HepG2 (cell line): ENCODE data around the gene TP53BP2. TPM values are rescaled to one million over a fixed set of nuclear protein-coding genes. Genes with fewer than 3 reads are reported as not detected.
A peak's percentile ranks its signal among the peaks of the same experiment; 100 is the strongest.

Source experiments
- AKAP8 ChIP-seq: sonication (generic); formaldehyde crosslinking; IDR thresholded peaks from 2 replicates; pipeline ENCODE4 v1.5.1; 2020; ENCODE audit warnings: mild to moderate bottlenecking, missing genetic modification reagents
- DMAP1 ChIP-seq: IDR thresholded peaks from 2 replicates; pipeline ENCODE4 v1.6.1; 2016
- MIER3 ChIP-seq: IDR thresholded peaks from 2 replicates; pipeline ENCODE4 v1.6.1; 2016; ENCODE audit warnings: missing compliant biosample characterization, borderline replicate concordance
- NR1H2 ChIP-seq: sonication (generic); formaldehyde crosslinking; IDR thresholded peaks from 2 replicates; pipeline ENCODE4 v1.8.1; 2022; ENCODE audit warnings: low read depth, missing genetic modification reagents, borderline replicate concordance
- PAWR ChIP-seq: sonication (generic); formaldehyde crosslinking; IDR thresholded peaks from 2 replicates; pipeline ENCODE4 v1.4.0; 2020; ENCODE audit warnings: missing genetic modification reagents, mild to moderate bottlenecking, borderline replicate concordance
- PCBP2 ChIP-seq: fragments of 200-400 bp; formaldehyde crosslinking; optimal IDR thresholded peaks from 2 replicates; pipeline ENCODE3; 2018; ENCODE audit warnings: low read length, low read depth; ENCODE audit not compliant: poor library complexity, severe bottlenecking
- RORA ChIP-seq: sonication (generic); formaldehyde crosslinking; IDR thresholded peaks from 2 replicates; pipeline ENCODE4 v1.5.0; 2020; ENCODE audit warnings: mild to moderate bottlenecking, missing genetic modification reagents, moderate library complexity
- TRIM24 ChIP-seq: sonication (generic); formaldehyde crosslinking; IDR thresholded peaks from 2 replicates; pipeline ENCODE4 v1.8.0; 2022; ENCODE audit warnings: mild to moderate bottlenecking, missing genetic modification reagents
- ZFY ChIP-seq: sonication (generic); formaldehyde crosslinking; IDR thresholded peaks from 2 replicates; pipeline ENCODE4 v1.4.0; 2020; ENCODE audit warnings: missing genetic modification reagents
- ZNF12 ChIP-seq: sonication (generic); formaldehyde crosslinking; IDR thresholded peaks from 2 replicates; pipeline ENCODE4 v1.5.0; 2020; ENCODE audit warnings: missing genetic modification reagents
- ZNF326 ChIP-seq: sonication (generic); formaldehyde crosslinking; IDR thresholded peaks from 2 replicates; pipeline ENCODE4 v1.4.0; 2020; ENCODE audit warnings: missing genetic modification reagents, borderline replicate concordance
- ZNF34 ChIP-seq: sonication (generic); formaldehyde crosslinking; IDR thresholded peaks from 2 replicates; pipeline ENCODE4 v1.4.0; 2020; ENCODE audit warnings: mild to moderate bottlenecking, missing genetic modification reagents, borderline replicate concordance
- ZNF451 ChIP-seq: sonication (generic); formaldehyde crosslinking; IDR thresholded peaks from 2 replicates; pipeline ENCODE4 v1.5.0; 2020; ENCODE audit warnings: mild to moderate bottlenecking, missing genetic modification reagents
- ZNF547 ChIP-seq: sonication (generic); formaldehyde crosslinking; IDR thresholded peaks from 2 replicates; pipeline ENCODE4 v1.5.1; 2020; ENCODE audit warnings: mild to moderate bottlenecking, missing genetic modification reagents
- ZNF614 ChIP-seq: IDR thresholded peaks from 2 replicates; pipeline ENCODE4 v1.6.1; 2018; ENCODE audit warnings: missing biosample characterization, missing genetic modification reagents, inconsistent platforms, borderline replicate concordance
- ZNF652 ChIP-seq: IDR thresholded peaks from 2 replicates; pipeline ENCODE4 v1.6.1; 2016; ENCODE audit warnings: low read depth, borderline replicate concordance
- ZNF720 ChIP-seq: sonication (generic); formaldehyde crosslinking; IDR thresholded peaks from 2 replicates; pipeline ENCODE4 v1.4.0; 2020; ENCODE audit warnings: missing genetic modification reagents
- ZNF75D ChIP-seq: sonication (generic); formaldehyde crosslinking; IDR thresholded peaks from 2 replicates; pipeline ENCODE4 v1.8.1; 2023; ENCODE audit warnings: missing genetic modification reagents, mild to moderate bottlenecking, borderline replicate concordance
- polyA plus RNA-seq, 8 experiments: library from polyadenylated mRNA; depleted of rRNA in 3 of 8; stranded (reverse) in 7 of 8; unstranded in 1 of 8; fragments of >200 nt; fragmentation: Illumina TruSeq in 4 of 8; extraction: Trizol in 4 of 8; gene quantifications; 2 replicates each; pipeline versions ENCODE4 v1.2.1 to v1.2.3, GENCODE V29; 2011 to 2016; ENCODE audit warnings: low read depth in 4 of 8, missing spikeins in 1 of 8, mixed read lengths in 1 of 8; ENCODE audit not compliant: insufficient read depth in 1 of 8
- total RNA-seq, 5 experiments: library from RNA; depleted of rRNA; stranded (reverse); fragments of >200 nt; fragmentation: Illumina TruSeq; extraction: Trizol; gene quantifications; 2 replicates each; pipeline ENCODE4 v1.2.3, GENCODE V29; 2016; ENCODE audit warnings: low read depth in 1 of 5
- TF ChIP-seq, protein P1 (sequence below): sonication (generic); formaldehyde crosslinking; conservative IDR thresholded peaks from 2 replicates; pipeline ENCODE4 v1.8.0; 2022; ENCODE audit warnings: missing genetic modification reagents
- TF ChIP-seq, protein P2 (sequence below), 2 experiments: fragments of 450-650 bp in 1 of 2; sonication (generic) in 1 of 2; formaldehyde crosslinking; IDR thresholded peaks; 2 replicates each; pipeline versions ENCODE4 v1.5.0 to v1.8.0; 2020 to 2022; ENCODE audit warnings: mild to moderate bottlenecking in 1 of 2, missing genetic modification reagents in 1 of 2
- TF ChIP-seq, protein P3 (sequence below): sonication (generic); formaldehyde crosslinking; IDR thresholded peaks from 2 replicates; pipeline ENCODE4 v1.8.0; 2022; ENCODE audit warnings: missing genetic modification reagents, mild to moderate bottlenecking, borderline replicate concordance
- TF ChIP-seq, protein P4 (sequence below): IDR thresholded peaks from 2 replicates; pipeline ENCODE4 v1.6.1; 2016; ENCODE audit warnings: mild to moderate bottlenecking
- TF ChIP-seq, protein P5 (sequence below): IDR thresholded peaks from 2 replicates; pipeline ENCODE4 v1.6.1; 2016; ENCODE audit warnings: missing compliant biosample characterization, missing genetic modification reagents, borderline replicate concordance

Gene TP53BP2
- total and polyA plus RNA-seq, 2 of the 13 experiments (the other 11 are each of a cell fraction or from before 2014, with no cell fraction given), result 10.0 to 14.0 TPM

DNA sequence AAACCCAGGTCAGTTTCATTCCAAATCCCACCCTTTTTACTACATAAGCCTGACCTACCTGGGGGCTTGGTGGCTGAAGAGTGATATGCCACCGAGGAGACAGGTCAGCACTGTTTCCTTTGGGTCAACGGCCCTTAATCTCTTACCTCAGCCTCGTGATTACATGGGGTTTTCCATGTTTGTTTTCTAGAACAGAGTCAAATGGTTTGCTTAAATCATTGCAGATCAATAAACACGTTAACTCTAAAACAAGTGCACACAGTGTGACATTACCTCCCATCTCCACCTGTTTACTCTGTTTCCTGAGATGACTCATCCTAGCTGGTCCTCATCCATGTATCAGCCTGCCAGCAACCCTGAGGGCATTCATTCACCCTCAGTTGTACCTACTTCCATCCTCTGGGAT lies 40.8 kb upstream of the TP53BP2 start (continued):
- TF ChIP-seq ZNF34 (CRISPR knock-in tag), result no peak
- no peak for TF ChIP-seq AKAP8 (CRISPR knock-in tag)
- no peak for TF ChIP-seq ZNF75D (CRISPR knock-in tag)
- TF ChIP-seq ZNF547 (CRISPR knock-in tag), result 0 out of 2 replicates have a peak, but pooled peaks have one; percentile 25
- TF ChIP-seq PCBP2, result no peak
- TF ChIP-seq ZNF326 (CRISPR knock-in tag), result no peak
- no peak for TF ChIP-seq RORA (CRISPR knock-in tag)
- TF ChIP-seq, protein P1, sequence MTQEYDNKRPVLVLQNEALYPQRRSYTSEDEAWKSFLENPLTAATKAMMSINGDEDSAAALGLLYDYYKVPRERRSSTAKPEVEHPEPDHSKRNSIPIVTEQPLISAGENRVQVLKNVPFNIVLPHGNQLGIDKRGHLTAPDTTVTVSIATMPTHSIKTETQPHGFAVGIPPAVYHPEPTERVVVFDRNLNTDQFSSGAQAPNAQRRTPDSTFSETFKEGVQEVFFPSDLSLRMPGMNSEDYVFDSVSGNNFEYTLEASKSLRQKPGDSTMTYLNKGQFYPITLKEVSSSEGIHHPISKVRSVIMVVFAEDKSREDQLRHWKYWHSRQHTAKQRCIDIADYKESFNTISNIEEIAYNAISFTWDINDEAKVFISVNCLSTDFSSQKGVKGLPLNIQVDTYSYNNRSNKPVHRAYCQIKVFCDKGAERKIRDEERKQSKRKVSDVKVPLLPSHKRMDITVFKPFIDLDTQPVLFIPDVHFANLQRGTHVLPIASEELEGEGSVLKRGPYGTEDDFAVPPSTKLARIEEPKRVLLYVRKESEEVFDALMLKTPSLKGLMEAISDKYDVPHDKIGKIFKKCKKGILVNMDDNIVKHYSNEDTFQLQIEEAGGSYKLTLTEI (CRISPR knock-in tag), result no peak
- TF ChIP-seq MIER3 (CRISPR knock-in tag), result peak; percentile 72; the same call in 1 of the 2 replicates
- TF ChIP-seq PAWR (CRISPR knock-in tag), result no peak
- TF ChIP-seq, protein P2, sequence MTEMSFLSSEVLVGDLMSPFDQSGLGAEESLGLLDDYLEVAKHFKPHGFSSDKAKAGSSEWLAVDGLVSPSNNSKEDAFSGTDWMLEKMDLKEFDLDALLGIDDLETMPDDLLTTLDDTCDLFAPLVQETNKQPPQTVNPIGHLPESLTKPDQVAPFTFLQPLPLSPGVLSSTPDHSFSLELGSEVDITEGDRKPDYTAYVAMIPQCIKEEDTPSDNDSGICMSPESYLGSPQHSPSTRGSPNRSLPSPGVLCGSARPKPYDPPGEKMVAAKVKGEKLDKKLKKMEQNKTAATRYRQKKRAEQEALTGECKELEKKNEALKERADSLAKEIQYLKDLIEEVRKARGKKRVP (CRISPR knock-in tag; IDR thresholded peaks at IDR 0.05), result peak in 1 of 2 experiments; percentile 88; a peak in 2 of 4 replicates
- no peak for TF ChIP-seq TRIM24 (CRISPR knock-in tag)
- no peak for TF ChIP-seq ZNF614 (CRISPR knock-in tag)
- TF ChIP-seq, protein P3, sequence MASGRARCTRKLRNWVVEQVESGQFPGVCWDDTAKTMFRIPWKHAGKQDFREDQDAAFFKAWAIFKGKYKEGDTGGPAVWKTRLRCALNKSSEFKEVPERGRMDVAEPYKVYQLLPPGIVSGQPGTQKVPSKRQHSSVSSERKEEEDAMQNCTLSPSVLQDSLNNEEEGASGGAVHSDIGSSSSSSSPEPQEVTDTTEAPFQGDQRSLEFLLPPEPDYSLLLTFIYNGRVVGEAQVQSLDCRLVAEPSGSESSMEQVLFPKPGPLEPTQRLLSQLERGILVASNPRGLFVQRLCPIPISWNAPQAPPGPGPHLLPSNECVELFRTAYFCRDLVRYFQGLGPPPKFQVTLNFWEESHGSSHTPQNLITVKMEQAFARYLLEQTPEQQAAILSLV (CRISPR knock-in tag), result peak; percentile 48; the same call in 1 of the 2 replicates
- TF ChIP-seq ZFY (CRISPR knock-in tag), result no peak
- TF ChIP-seq NR1H2 (CRISPR knock-in tag), result no peak
- no peak; the same call in 1 of the 2 replicates for TF ChIP-seq ZNF12
- no peak for TF ChIP-seq DMAP1 (CRISPR knock-in tag)
- TF ChIP-seq ZNF720 (CRISPR knock-in tag), result no peak
- TF ChIP-seq, protein P4, sequence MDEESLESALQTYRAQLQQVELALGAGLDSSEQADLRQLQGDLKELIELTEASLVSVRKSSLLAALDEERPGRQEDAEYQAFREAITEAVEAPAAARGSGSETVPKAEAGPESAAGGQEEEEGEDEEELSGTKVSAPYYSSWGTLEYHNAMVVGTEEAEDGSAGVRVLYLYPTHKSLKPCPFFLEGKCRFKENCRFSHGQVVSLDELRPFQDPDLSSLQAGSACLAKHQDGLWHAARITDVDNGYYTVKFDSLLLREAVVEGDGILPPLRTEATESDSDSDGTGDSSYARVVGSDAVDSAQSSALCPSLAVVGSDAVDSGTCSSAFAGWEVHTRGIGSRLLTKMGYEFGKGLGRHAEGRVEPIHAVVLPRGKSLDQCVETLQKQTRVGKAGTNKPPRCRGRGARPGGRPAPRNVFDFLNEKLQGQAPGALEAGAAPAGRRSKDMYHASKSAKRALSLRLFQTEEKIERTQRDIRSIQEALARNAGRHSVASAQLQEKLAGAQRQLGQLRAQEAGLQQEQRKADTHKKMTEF, result peak; percentile 71
- no peak for TF ChIP-seq ZNF451 (CRISPR knock-in tag)
- TF ChIP-seq, protein P5, sequence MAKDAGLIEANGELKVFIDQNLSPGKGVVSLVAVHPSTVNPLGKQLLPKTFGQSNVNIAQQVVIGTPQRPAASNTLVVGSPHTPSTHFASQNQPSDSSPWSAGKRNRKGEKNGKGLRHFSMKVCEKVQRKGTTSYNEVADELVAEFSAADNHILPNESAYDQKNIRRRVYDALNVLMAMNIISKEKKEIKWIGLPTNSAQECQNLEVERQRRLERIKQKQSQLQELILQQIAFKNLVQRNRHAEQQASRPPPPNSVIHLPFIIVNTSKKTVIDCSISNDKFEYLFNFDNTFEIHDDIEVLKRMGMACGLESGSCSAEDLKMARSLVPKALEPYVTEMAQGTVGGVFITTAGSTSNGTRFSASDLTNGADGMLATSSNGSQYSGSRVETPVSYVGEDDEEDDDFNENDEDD (CRISPR knock-in tag), result no peak
- peak; percentile 54; the same call in 1 of the 2 replicates for TF ChIP-seq ZNF652 (CRISPR knock-in tag)
